ENCODE data around the gene ACSL6.

GRCh38 chr5:132050136-132050535, 38.7 kb upstream of the ACSL6 start:
- TF ChIP-seq CTCF (conservative IDR thresholded peaks at IDR 0.05 in 1 of 2, IDR thresholded peaks at IDR 0.05 in 1 of 2; ENCODE audit: low read depth in 1 of 2, low read length in 2 of 2) (no peak), EZH2 (IDR thresholded peaks at IDR 0.05; ENCODE audit: low read length, missing control alignments) (no peak)
